Heart right ventricle (tissue), 16 donors: ENCODE measurements around the gene PLS1. TPM values are rescaled to one million over a fixed set of nuclear protein-coding genes. Genes with fewer than 3 reads are reported as not detected.

Source experiments
- ATAC-seq, 8 donors: fragments of 200-7000 bp; cut with Tn5 transposase; one replicate each; pipeline ENCODE4 v1.9.1; 2020; ENCODE audit warnings: mild to moderate bottlenecking in 8 of 8, moderate library complexity in 8 of 8, moderate number of reproducible peaks in 1 of 8
- DNase-seq, 2 donors: peaks; one replicate each; pipeline ENCODE4 v3.0.0-alpha.2; 2020
- H3K27ac ChIP-seq, 10 donors: fragments of 200-600 bp; sonication (generic) in 2 of 10; one replicate each; pipeline versions ENCODE4 v1.5.0 to v1.8.0; 2020 to 2022; ENCODE audit warnings: mild to moderate bottlenecking in 3 of 10
- H3K27me3 ChIP-seq, 7 donors: fragments of 200-600 bp; one replicate each; pipeline ENCODE4 v1.8.0; 2021 to 2022; ENCODE audit warnings: mild to moderate bottlenecking in 2 of 7
- H3K36me3 ChIP-seq, 9 donors: fragments of 200-600 bp; sonication (generic) in 1 of 9; one replicate each; pipeline versions ENCODE4 v1.5.0 to v1.8.0; 2020 to 2022; ENCODE audit warnings: mild to moderate bottlenecking in 2 of 9
- H3K4me1 ChIP-seq, 9 donors: fragments of 200-600 bp; sonication (generic) in 1 of 9; one replicate each; pipeline versions ENCODE4 v1.5.0 to v1.8.0; 2020 to 2022; ENCODE audit warnings: mild to moderate bottlenecking in 4 of 9
- H3K4me3 ChIP-seq, 10 donors: fragments of 200-600 bp; sonication (generic) in 2 of 10; one replicate each; pipeline versions ENCODE4 v1.5.0 to v1.8.0; 2020 to 2022; ENCODE audit warnings: mild to moderate bottlenecking in 7 of 10, moderate library complexity in 2 of 10
- H3K9me3 ChIP-seq, 11 donors: fragments of 200-600 bp in 10 of 11; sonication (generic) in 2 of 11; one replicate each; pipeline versions ENCODE4 v1.5.0 to v1.8.0; 2013 to 2022; ENCODE audit warnings: mild to moderate bottlenecking in 2 of 11, control low read depth in 1 of 11, moderate library complexity in 1 of 11
- WGBS, 2 donors: extraction: QIAGEN DNeasy Blood & Tissue Kit; methylation state at CpG; one replicate each; pipeline ENCODE4 v1.1.7; 2013; ENCODE audit warnings: inconsistent platforms in 1 of 2; 5-methylcytosine and 5-hydroxymethylcytosine counted together
- intact Hi-C, 10 donors: fragments of 100-400 bp; cut with DNase I; formaldehyde crosslinking; loops; one replicate each; pipeline versions ENCODE4 v1.11.1 to v1.14.2; 2022
- polyA plus RNA-seq, 2 donors: library from polyadenylated mRNA; stranded (reverse); fragments of 200-250 nt; gene quantifications; one replicate each; pipeline ENCODE4 v1.2.3, GENCODE V29; 2013
- total RNA-seq, 10 donors: library from RNA; stranded (reverse); fragmentation: NEBNext Ultra II Directional in 3 of 10; extraction: Animal tissue kit (Norgen Biotek cat#: 25700) in 3 of 10; gene quantifications; one replicate each; pipeline versions ENCODE4 v1.2.1 to v1.2.4, GENCODE V29; 2021 to 2023
- TF ChIP-seq, protein P1 (sequence below), 9 donors: fragments of 200-600 bp; sonication (generic) in 2 of 9; IDR thresholded peaks; one replicate each; pipeline versions ENCODE4 v1.5.0 to v1.8.0; 2021 to 2022; ENCODE audit warnings: antibody characterized with exemption in 9 of 9, mild to moderate bottlenecking in 5 of 9, moderate library complexity in 1 of 9
- donor health status: Arrhythmogenic right ventricular cardiomyopathy.
- donor health status: ischemic (EF 13 %, LVEDD 7.1; RV severe dilation, severe dysfunction).
- donor health status: healthy with polysubstance abuse.
- donor health status: DM: no; HTN: yes; CAD: no.
- donor health status: DM: no; HTN: no; CAD: no.
- donor health status: ischemic (EF 25% LVEDD 6.9; RV normal size, moderate dysfunction).
- donor health status: ischemic (EF 25% LVEDD 5.7; RV mildly dilated, moderate dysfunction).
- donor health status: healthy.
- donor health status: DM: yes; HTN: yes; CAD: no.
- donor health status: Ischemic cardiomyopathy.
- donor health status: ischemic (EF 35%, LVEDD 5.7; RV mildly dilated, moderate dysfunction).
- donor health status: nonischemic (EF 11% LVEDD 7.7; RV severe dilation, severe dysfunction).
- donor health status: DM: yes; HTN: yes; CAD: no.
- donor health status: PGD.
- donor health status: ischemic (EF 29% LVEDD 5.4; RV normal size, mild dysfunction).
- donor health status: nonischemic (EF 23%, LVEDD 6.1; RV moderate dilation, normal function).

Gene PLS1
- total and polyA plus RNA-seq, 12 donors: 0.72 to 2.7 (median 1.5) TPM

DNA sequence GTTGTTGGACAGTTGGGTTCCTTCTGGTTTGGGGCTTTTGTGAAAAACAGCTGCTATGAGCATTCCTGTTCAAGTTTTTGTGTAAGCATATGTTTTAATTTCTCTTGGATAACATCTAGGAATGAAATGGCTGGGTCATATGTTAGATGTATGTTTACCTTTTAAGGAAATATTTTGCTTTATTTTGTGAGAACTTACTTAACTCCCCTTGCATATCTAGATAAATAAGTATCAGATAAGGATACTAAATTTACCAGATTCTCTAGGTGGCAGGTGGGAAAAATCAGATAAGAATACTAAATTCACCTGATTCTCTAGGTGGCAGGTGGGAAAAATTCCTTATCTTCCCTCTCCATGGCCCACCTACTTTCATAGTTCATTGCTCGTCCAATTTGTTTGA lies 1.1 kb upstream of the PLS1 start:
- Histone ChIP-seq H3K4me3 (peak overlapping the region in 1 of 10 donors; percentile 72), H3K4me1 (peaks cover 0 to 17% (median 4%) of the 10 kb centered on the region in 9 donors), H3K36me3 (no peaks in the 10 kb centered on the region), H3K9me3 (no peaks in the 10 kb centered on the region), H3K27ac (peak overlapping the region in 1 of 10 donors; percentile 59), H3K27me3 (no peaks in the 10 kb centered on the region)
- WGBS, 2 donors: 16 to 28% methylated on average over 1 of the region's 1 CpG
- no peak for DNase-seq
- TF ChIP-seq, protein P1, sequence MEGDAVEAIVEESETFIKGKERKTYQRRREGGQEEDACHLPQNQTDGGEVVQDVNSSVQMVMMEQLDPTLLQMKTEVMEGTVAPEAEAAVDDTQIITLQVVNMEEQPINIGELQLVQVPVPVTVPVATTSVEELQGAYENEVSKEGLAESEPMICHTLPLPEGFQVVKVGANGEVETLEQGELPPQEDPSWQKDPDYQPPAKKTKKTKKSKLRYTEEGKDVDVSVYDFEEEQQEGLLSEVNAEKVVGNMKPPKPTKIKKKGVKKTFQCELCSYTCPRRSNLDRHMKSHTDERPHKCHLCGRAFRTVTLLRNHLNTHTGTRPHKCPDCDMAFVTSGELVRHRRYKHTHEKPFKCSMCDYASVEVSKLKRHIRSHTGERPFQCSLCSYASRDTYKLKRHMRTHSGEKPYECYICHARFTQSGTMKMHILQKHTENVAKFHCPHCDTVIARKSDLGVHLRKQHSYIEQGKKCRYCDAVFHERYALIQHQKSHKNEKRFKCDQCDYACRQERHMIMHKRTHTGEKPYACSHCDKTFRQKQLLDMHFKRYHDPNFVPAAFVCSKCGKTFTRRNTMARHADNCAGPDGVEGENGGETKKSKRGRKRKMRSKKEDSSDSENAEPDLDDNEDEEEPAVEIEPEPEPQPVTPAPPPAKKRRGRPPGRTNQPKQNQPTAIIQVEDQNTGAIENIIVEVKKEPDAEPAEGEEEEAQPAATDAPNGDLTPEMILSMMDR (IDR thresholded peaks at IDR 0.05): no peak
- intact Hi-C loops: loop anchor here in 8 of 10 donors (5.0 to 10.0 kb wide), 7 partner anchors 130 to 422 kb away; partner anchors contain the start of gene TRPC1 (in 2 of the 8)
- no peak for ATAC-seq

DNA sequence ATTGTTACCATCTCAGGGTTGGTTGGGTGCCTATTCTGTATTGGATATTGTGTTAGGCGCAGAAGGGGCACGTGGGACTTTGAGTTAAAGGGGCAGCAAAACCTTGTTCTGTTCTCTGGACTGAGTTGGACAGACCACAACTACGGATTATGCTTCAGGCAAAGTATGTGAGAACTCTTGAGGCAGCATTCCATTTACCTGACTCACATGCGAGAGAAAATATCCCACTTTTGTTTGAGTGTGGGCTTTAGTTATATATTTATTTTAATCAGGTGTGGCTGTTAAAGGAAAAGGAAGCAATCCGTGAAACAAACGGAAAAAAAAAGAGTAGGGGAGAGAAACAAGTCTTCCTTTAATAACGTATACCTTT lies 627 bp upstream of the PLS1 start:
- no peaks in the 10 kb centered on the region for H3K27me3 ChIP-seq
- TF ChIP-seq, protein P1 (IDR thresholded peaks at IDR 0.05): no peak
- intact Hi-C loops: loop anchor here in 8 of 10 donors (5.0 to 10.0 kb wide), 7 partner anchors 129 to 422 kb away; partner anchors contain the start of gene TRPC1 (in 2 of the 8)
- H3K9me3 ChIP-seq: no peaks in the 10 kb centered on the region
- peak in 7 of 8 donors; percentile 14 to 60 (median 38) for ATAC-seq
- H3K27ac ChIP-seq: peak overlapping the region in 9 of 10 donors; percentile 54 to 68 (median 63)
- peak overlapping the region; percentile 52 to 82 (median 74) for H3K4me3 ChIP-seq
- H3K4me1 ChIP-seq: peaks cover 0 to 17% (median 4%) of the 10 kb centered on the region in 9 donors
- 13 to 14% methylated on average over 7 of the region's 7 CpGs for WGBS, 2 donors
- no peak for DNase-seq
- H3K36me3 ChIP-seq: no peaks in the 10 kb centered on the region

DNA sequence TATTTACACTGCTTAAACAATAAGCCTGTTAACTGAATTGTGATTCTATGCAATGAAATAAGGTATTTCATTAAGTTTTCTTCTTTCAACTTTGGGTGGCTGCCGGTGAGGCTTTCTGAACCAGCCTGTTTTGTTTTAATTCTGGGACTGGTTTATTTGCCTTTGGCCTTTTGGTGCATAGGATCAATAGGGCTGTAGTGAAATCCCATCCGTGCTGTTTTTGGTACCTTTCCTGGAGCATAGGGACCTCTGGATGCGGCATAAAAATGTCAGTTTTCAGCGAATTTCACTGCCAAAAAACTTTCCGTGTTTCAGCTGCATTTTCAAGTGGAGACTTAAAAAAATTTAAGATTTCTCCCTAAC lies 514 bp downstream of the PLS1 start:
- Histone ChIP-seq H3K27ac (peak overlapping the region in 9 of 10 donors; percentile 41 to 68 (median 63)), H3K36me3 (no peaks in the 10 kb centered on the region), H3K4me1 (peaks cover 0 to 17% (median 4%) of the 10 kb centered on the region in 9 donors), H3K4me3 (peak overlapping the region; percentile 52 to 82 (median 74)), H3K9me3 (no peaks in the 10 kb centered on the region), H3K27me3 (no peaks in the 10 kb centered on the region)
- DNase-seq (no peak), ATAC-seq (no peak)
- 11 to 15% methylated on average over 5 of the region's 5 CpGs for WGBS, 2 donors
- TF ChIP-seq, protein P1 (IDR thresholded peaks at IDR 0.05): no peak
- intact Hi-C loops: loop anchor here in 8 of 10 donors (5.0 to 10.0 kb wide), 7 partner anchors 128 to 421 kb away; partner anchors contain the start of gene TRPC1 (in 2 of the 8)

DNA sequence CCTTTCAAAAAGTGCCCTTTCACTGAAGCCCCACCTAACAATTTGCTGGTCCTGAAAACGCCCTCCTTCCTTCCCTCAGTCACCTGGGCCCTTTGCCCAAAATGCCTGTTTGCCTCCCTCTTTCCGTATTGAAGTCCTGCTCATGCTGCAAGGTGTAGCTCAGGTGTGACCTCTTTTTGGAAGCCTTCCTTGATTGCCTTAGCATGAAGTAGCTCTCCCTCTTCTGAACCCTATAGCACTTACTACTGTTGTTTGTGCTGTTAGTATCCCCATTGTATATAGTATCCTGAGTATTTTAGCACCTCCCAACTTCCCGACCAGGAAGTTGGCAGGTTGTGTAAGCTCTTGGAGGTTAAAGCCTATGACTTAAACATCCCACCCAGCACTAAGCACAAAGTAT lies 1.7 kb downstream of the PLS1 start:
- no peak for DNase-seq
- ATAC-seq: no peak
- Histone ChIP-seq H3K4me3 (no peak overlapping the region), H3K27ac (no peak overlapping the region), H3K36me3 (no peaks in the 10 kb centered on the region), H3K4me1 (peaks cover 0 to 17% (median 4%) of the 10 kb centered on the region in 9 donors), H3K27me3 (no peaks in the 10 kb centered on the region), H3K9me3 (no peaks in the 10 kb centered on the region)
- 71 to 85% methylated on average over 3 of the region's 3 CpGs for WGBS, 2 donors
- TF ChIP-seq, protein P1 (IDR thresholded peaks at IDR 0.05): no peak
- intact Hi-C loops: loop anchor here in 8 of 10 donors (5.0 to 10.0 kb wide), 7 partner anchors 127 to 419 kb away; partner anchors contain the start of gene TRPC1 (in 2 of the 8)
